Loucy (cell line): ENCODE data around the gene FAM162A.

Experiments
- H2AFZ ChIP-seq: fragments of 200-600 bp; sonication (generic); 2 replicates; pipeline ENCODE4 v1.6.0; 2016; ENCODE audit warnings: antibody characterized with exemption, mild to moderate bottlenecking, low read length, moderate library complexity
- H3F3A ChIP-seq: fragments of 200-600 bp; 2 replicates; pipeline ENCODE4 v1.6.0; 2016; ENCODE audit warnings: antibody characterized with exemption, low read depth, mild to moderate bottlenecking
- H3K27me3 ChIP-seq: fragments of 200-600 bp; sonication (generic); 2 replicates; pipeline ENCODE4 v1.6.1; 2014; ENCODE audit warnings: low read length, mild to moderate bottlenecking; ENCODE audit not compliant: insufficient read depth, poor library complexity, severe bottlenecking
- H3K36me3 ChIP-seq: fragments of 200-600 bp; sonication (generic); 2 replicates; pipeline ENCODE4 v1.6.1; 2016; ENCODE audit warnings: low read length; ENCODE audit not compliant: insufficient read depth
- H3K4me1 ChIP-seq: fragments of 200-600 bp; sonication (generic); 2 replicates; pipeline ENCODE4 v1.5.1; 2014; ENCODE audit warnings: low read length, mild to moderate bottlenecking; ENCODE audit not compliant: insufficient read depth, poor library complexity, severe bottlenecking
- H3K4me2 ChIP-seq: fragments of 200-600 bp; sonication (generic); 2 replicates; pipeline ENCODE4 v1.6.0; 2014; ENCODE audit warnings: antibody characterized with exemption, low read length, low read depth, mild to moderate bottlenecking; ENCODE audit not compliant: poor library complexity, severe bottlenecking
- H3K4me3 ChIP-seq: fragments of 200-600 bp; sonication (generic); 2 replicates; pipeline ENCODE4 v1.5.1; 2014; ENCODE audit warnings: low read length, mild to moderate bottlenecking, mixed read lengths; ENCODE audit not compliant: poor library complexity, severe bottlenecking
- H3K79me2 ChIP-seq: fragments of 200-600 bp; sonication (generic); 2 replicates; pipeline ENCODE4 v1.6.1; 2014; ENCODE audit warnings: low read length; ENCODE audit not compliant: insufficient read depth
- H3K9ac ChIP-seq: fragments of 200-600 bp; sonication (generic); 2 replicates; pipeline ENCODE4 v1.6.0; 2014; ENCODE audit warnings: mild to moderate bottlenecking, low read depth, low read length, moderate library complexity; ENCODE audit not compliant: poor library complexity, severe bottlenecking
- H3K9me2 ChIP-seq: fragments of 200-600 bp; sonication (generic); replicated peaks from 2 replicates; pipeline ENCODE4 v1.6.1; 2016; ENCODE audit warnings: low read depth, low read length, mixed read lengths
- H3K9me3 ChIP-seq: fragments of 200-600 bp; sonication (generic); 2 replicates; pipeline ENCODE4 v1.6.1; 2014; ENCODE audit warnings: mild to moderate bottlenecking, antibody characterized with exemption, low read length, low read depth; ENCODE audit not compliant: insufficient read depth
- H4K20me1 ChIP-seq: fragments of 200-600 bp; sonication (generic); 2 replicates; pipeline ENCODE4 v1.6.0; 2014; ENCODE audit warnings: antibody characterized with exemption, low read length, mild to moderate bottlenecking; ENCODE audit not compliant: insufficient read depth, poor library complexity, severe bottlenecking
- EZH2phosphoT487 ChIP-seq: fragments of 200-600 bp; IDR thresholded peaks from 2 replicates; pipeline ENCODE4 v1.6.1; 2018; ENCODE audit warnings: antibody characterized with exemption, mild to moderate bottlenecking, moderate library complexity, borderline replicate concordance
- TF ChIP-seq, protein P1 (sequence below): fragments of 200-600 bp; sonication (generic); conservative IDR thresholded peaks from 2 replicates; pipeline ENCODE4 v1.5.1; 2014; ENCODE audit warnings: mild to moderate bottlenecking, antibody characterized with exemption, low read length

The FAM162A gene

DNA sequence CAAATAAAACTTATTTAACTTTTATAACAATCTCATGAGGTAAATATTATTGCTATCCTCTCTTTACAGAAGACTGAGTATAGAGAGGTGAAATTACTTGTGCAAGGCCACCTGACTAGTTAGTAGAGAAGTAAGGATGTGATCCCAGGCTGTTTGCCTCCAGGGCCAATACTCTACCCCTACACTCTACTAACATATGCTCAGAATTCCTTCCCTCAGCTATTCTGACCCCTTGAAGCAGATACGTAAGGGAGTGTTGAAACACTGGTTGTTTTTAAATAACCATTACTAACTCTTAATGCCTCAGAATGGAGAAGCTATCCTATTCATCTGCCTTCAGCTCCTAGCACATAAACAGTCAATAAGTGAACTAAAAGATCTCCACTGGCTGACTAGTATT, 34.8 kb upstream of the FAM162A start:
- no peak overlapping the region for H2AFZ ChIP-seq
- no peaks in the 10 kb centered on the region for H3K36me3 ChIP-seq
- H3K4me1 ChIP-seq = no peaks in the 10 kb centered on the region
- H3K9me2 ChIP-seq = no peaks in the 10 kb centered on the region
- H3K9me3 ChIP-seq = no peaks in the 10 kb centered on the region
- no peak for TF ChIP-seq EZH2phosphoT487
- TF ChIP-seq, protein P1, sequence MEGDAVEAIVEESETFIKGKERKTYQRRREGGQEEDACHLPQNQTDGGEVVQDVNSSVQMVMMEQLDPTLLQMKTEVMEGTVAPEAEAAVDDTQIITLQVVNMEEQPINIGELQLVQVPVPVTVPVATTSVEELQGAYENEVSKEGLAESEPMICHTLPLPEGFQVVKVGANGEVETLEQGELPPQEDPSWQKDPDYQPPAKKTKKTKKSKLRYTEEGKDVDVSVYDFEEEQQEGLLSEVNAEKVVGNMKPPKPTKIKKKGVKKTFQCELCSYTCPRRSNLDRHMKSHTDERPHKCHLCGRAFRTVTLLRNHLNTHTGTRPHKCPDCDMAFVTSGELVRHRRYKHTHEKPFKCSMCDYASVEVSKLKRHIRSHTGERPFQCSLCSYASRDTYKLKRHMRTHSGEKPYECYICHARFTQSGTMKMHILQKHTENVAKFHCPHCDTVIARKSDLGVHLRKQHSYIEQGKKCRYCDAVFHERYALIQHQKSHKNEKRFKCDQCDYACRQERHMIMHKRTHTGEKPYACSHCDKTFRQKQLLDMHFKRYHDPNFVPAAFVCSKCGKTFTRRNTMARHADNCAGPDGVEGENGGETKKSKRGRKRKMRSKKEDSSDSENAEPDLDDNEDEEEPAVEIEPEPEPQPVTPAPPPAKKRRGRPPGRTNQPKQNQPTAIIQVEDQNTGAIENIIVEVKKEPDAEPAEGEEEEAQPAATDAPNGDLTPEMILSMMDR = no peak
- H4K20me1 ChIP-seq = no peaks in the 10 kb centered on the region
- H3K4me3 ChIP-seq = no peak overlapping the region
- no peaks in the 10 kb centered on the region for H3K79me2 ChIP-seq
- H3F3A ChIP-seq = no peaks in the 10 kb centered on the region
- no peak overlapping the region for H3K4me2 ChIP-seq
- H3K9ac ChIP-seq = no peak overlapping the region
- no peaks in the 10 kb centered on the region for H3K27me3 ChIP-seq

GRCh38 chr3:122350814-122351418, 33.1 kb upstream of the FAM162A start:
- TF ChIP-seq, protein P1 = no peak
- no peak for TF ChIP-seq EZH2phosphoT487
- H3K36me3 ChIP-seq = no peaks in the 10 kb centered on the region
- H3K4me1 ChIP-seq = peaks cover 6% of the 10 kb centered on the region
- no peak overlapping the region for H3K9ac ChIP-seq
- H3F3A ChIP-seq = no peaks in the 10 kb centered on the region
- no peak overlapping the region for H3K4me3 ChIP-seq
- H4K20me1 ChIP-seq = no peaks in the 10 kb centered on the region
- H2AFZ ChIP-seq = no peak overlapping the region
- H3K27me3 ChIP-seq = no peaks in the 10 kb centered on the region
- H3K4me2 ChIP-seq = no peak overlapping the region
- H3K9me3 ChIP-seq = no peaks in the 10 kb centered on the region
- no peaks in the 10 kb centered on the region for H3K9me2 ChIP-seq
- no peaks in the 10 kb centered on the region for H3K79me2 ChIP-seq

DNA sequence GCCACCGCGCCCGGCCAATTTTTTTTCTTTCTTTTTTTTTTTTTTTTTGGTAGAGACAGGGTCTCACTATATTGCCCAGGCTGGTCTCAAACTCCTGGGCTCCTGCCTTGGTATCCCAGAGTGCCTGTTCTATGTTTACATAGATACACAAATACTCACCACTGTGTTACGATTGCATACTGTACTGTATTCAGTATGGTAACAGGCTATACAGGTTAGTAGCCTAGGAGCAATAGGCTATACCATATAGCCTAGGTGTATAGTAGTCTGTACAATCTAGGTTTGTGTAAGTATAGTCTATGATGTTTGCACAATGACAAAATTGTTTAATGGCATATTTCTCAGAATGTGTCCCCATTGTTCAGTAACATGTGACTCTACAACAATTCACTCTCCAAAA, 32.4 kb upstream of the FAM162A start:
- Histone ChIP-seq H3K9ac (no peak overlapping the region), H2AFZ (no peak overlapping the region), H3K79me2 (no peaks in the 10 kb centered on the region), H3K4me2 (no peak overlapping the region), H3K36me3 (no peaks in the 10 kb centered on the region), H3K4me3 (no peak overlapping the region), H3F3A (no peaks in the 10 kb centered on the region), H3K9me2 (no peaks in the 10 kb centered on the region), H3K9me3 (no peaks in the 10 kb centered on the region), H3K27me3 (no peaks in the 10 kb centered on the region), H3K4me1 (peaks cover 6% of the 10 kb centered on the region), H4K20me1 (no peaks in the 10 kb centered on the region)
- TF ChIP-seq, protein P1 = no peak
- TF ChIP-seq EZH2phosphoT487 = no peak
